Measurements from ENCODE around the gene ANXA1. TPM values are rescaled to one million over a fixed set of nuclear protein-coding genes. Genes with fewer than 3 reads are reported as not detected.
"Not testable (repeated sequence)": the region's sequence is repeated elsewhere in the genome, so short reads cannot be mapped to it uniquely, and the experiment has no call there.

The ANXA1 gene
- total and polyA plus RNA-seq, 2 donors (not counting 1 experiment from before 2014, with no cell fraction given): 817 to 966 TPM

GRCh38 chr9:73107489-73108069 lies 44.1 kb upstream of the ANXA1 start:
- H3K27ac ChIP-seq (ENCODE audit: insufficient read depth, low read length); H2AFZ ChIP-seq (ENCODE audit: low read length); H3K36me3 ChIP-seq (ENCODE audit: control insufficient read depth, insufficient read depth, low read length); H3K79me2 ChIP-seq (ENCODE audit: control insufficient read depth, insufficient read depth, low read length); H3K9ac ChIP-seq (ENCODE audit: insufficient read depth, low read length); H3K4me1 ChIP-seq (ENCODE audit: control insufficient read depth, extremely low read depth, insufficient read depth, low read length); H3K4me3 ChIP-seq (replicated peaks in 1 of 4; ENCODE audit: control extremely low read depth in 1 of 4, insufficient read depth in 1 of 4, low read depth in 3 of 4, low read length in 4 of 4); H4K20me1 ChIP-seq (ENCODE audit: control insufficient read depth, extremely low read depth, insufficient read depth, low read length); H3K4me2 ChIP-seq (ENCODE audit: extremely low read depth, insufficient read depth, low read length); H3K27me3 ChIP-seq (ENCODE audit: control insufficient read depth, insufficient read depth, low read length); H3K9me3 ChIP-seq (ENCODE audit: control insufficient read depth, insufficient read depth, low read depth, low read length): not testable (repeated sequence)
- peak; percentile 41 to 74 for DNase-seq (ENCODE audit: low read depth in 2 of 2)
- TF ChIP-seq CTCF (conservative IDR thresholded peaks at IDR 0.05 in 1 of 2, IDR thresholded peaks at IDR 0.05 in 1 of 2; ENCODE audit: low read depth in 1 of 2, low read length in 2 of 2): peak; percentile 88 to 89

GRCh38 chr9:73114058-73114457 lies 37.6 kb upstream of the ANXA1 start:
- no peak for DNase-seq (ENCODE audit: low read depth in 2 of 2)
- Histone ChIP-seq H3K9me3 (ENCODE audit: control insufficient read depth, insufficient read depth, low read depth, low read length) (no peaks in the 10 kb centered on the region), H3K4me3 (replicated peaks in 1 of 4; ENCODE audit: control extremely low read depth in 1 of 4, insufficient read depth in 1 of 4, low read depth in 3 of 4, low read length in 4 of 4) (no peak overlapping the region), H3K4me1 (ENCODE audit: control insufficient read depth, extremely low read depth, insufficient read depth, low read length) (no peaks in the 10 kb centered on the region), H3K79me2 (ENCODE audit: control insufficient read depth, insufficient read depth, low read length) (no peaks in the 10 kb centered on the region), H3K27me3 (ENCODE audit: control insufficient read depth, insufficient read depth, low read length) (no peaks in the 10 kb centered on the region), H2AFZ (ENCODE audit: low read length) (no peak overlapping the region), H3K27ac (ENCODE audit: insufficient read depth, low read length) (no peak overlapping the region), H3K4me2 (ENCODE audit: extremely low read depth, insufficient read depth, low read length) (no peak overlapping the region), H3K36me3 (ENCODE audit: control insufficient read depth, insufficient read depth, low read length) (no peaks in the 10 kb centered on the region), H4K20me1 (ENCODE audit: control insufficient read depth, extremely low read depth, insufficient read depth, low read length) (no peaks in the 10 kb centered on the region), H3K9ac (ENCODE audit: insufficient read depth, low read length) (no peak overlapping the region)
- TF ChIP-seq CTCF (conservative IDR thresholded peaks at IDR 0.05 in 1 of 2, IDR thresholded peaks at IDR 0.05 in 1 of 2; ENCODE audit: low read depth in 1 of 2, low read length in 2 of 2) (no peak), EZH2 (IDR thresholded peaks at IDR 0.05; ENCODE audit: low read length, missing control alignments) (no peak)

GRCh38 chr9:73114958-73115357 lies 36.7 kb upstream of the ANXA1 start:
- H3K27me3 ChIP-seq (ENCODE audit: control insufficient read depth, insufficient read depth, low read length): no peaks in the 10 kb centered on the region
- no peak overlapping the region for H2AFZ ChIP-seq (ENCODE audit: low read length)

More at GRCh38 chr9:73114958-73115357, 36.7 kb upstream of the ANXA1 start:
- Histone ChIP-seq H3K4me3 (replicated peaks in 1 of 4; ENCODE audit: control extremely low read depth in 1 of 4, insufficient read depth in 1 of 4, low read depth in 3 of 4, low read length in 4 of 4) (no peak overlapping the region), H3K36me3 (ENCODE audit: control insufficient read depth, insufficient read depth, low read length) (no peaks in the 10 kb centered on the region), H4K20me1 (ENCODE audit: control insufficient read depth, extremely low read depth, insufficient read depth, low read length) (no peaks in the 10 kb centered on the region), H3K9me3 (ENCODE audit: control insufficient read depth, insufficient read depth, low read depth, low read length) (no peaks in the 10 kb centered on the region), H3K4me2 (ENCODE audit: extremely low read depth, insufficient read depth, low read length) (no peak overlapping the region), H3K4me1 (ENCODE audit: control insufficient read depth, extremely low read depth, insufficient read depth, low read length) (peaks cover 2% of the 10 kb centered on the region), H3K27ac (ENCODE audit: insufficient read depth, low read length) (no peak overlapping the region), H3K9ac (ENCODE audit: insufficient read depth, low read length) (no peak overlapping the region), H3K79me2 (ENCODE audit: control insufficient read depth, insufficient read depth, low read length) (no peaks in the 10 kb centered on the region)
- peak in 1 of 2 donors; percentile 52 for DNase-seq (ENCODE audit: low read depth in 2 of 2)
- TF ChIP-seq CTCF (conservative IDR thresholded peaks at IDR 0.05 in 1 of 2, IDR thresholded peaks at IDR 0.05 in 1 of 2; ENCODE audit: low read depth in 1 of 2, low read length in 2 of 2) (no peak), EZH2 (IDR thresholded peaks at IDR 0.05; ENCODE audit: low read length, missing control alignments) (no peak)
